OCI-LY7 (cell line): ENCODE results near the gene SSU72.

ENCODE experiments used
- EZH2phosphoT487 ChIP-seq: fragments of 200-600 bp; sonication (generic); IDR thresholded peaks from 2 replicates; pipeline ENCODE4 v1.6.1; 2018; ENCODE audit warnings: low read depth, borderline replicate concordance, mild to moderate bottlenecking, mixed run types, antibody characterized with exemption, low read length, moderate library complexity, mixed read lengths
- TF ChIP-seq, protein P1 (sequence below): fragments of 200-600 bp; sonication (generic); conservative IDR thresholded peaks from 2 replicates; pipeline ENCODE4 v1.5.1; 2014; ENCODE audit warnings: mild to moderate bottlenecking, antibody characterized with exemption, low read length, moderate library complexity, mixed read lengths

DNA sequence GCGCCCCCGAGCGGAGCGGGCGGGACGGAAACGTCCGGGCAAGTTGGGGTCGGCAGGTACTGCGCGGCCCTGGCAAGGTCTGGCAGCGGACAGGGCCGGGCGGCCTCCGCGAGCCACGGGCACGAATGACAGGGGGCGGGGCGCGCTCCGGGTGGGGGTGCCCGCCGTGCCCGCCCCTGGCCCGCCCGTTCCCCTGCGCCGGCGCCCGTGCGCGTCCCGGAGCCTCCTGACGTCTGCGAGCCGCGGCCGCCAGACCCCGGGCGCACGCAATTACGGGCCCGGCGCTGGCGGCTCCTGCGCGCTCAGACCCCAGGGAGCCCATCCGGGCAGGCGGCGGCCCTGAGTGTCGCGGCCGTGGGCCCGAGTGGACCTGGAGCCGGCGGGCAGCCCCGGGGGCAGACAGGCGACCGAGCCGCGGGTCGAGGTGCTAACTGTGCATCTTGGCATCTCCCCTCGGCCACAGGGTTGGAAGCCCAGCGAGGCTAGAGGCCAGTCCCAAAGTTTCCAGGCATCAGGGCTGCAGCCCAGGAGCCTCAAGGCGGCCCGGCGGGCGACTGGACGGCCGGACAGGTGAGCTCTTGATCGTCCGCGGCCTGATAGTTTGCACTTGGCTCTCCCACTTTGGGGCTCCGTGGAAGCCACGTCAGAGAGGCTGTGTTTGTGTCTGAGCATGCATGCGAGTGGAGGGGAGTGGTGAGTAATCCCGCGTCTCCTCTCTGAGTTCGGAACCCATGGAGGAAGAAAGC lies 41.6 kb upstream of the SSU72 start:
- TF ChIP-seq, protein P1, sequence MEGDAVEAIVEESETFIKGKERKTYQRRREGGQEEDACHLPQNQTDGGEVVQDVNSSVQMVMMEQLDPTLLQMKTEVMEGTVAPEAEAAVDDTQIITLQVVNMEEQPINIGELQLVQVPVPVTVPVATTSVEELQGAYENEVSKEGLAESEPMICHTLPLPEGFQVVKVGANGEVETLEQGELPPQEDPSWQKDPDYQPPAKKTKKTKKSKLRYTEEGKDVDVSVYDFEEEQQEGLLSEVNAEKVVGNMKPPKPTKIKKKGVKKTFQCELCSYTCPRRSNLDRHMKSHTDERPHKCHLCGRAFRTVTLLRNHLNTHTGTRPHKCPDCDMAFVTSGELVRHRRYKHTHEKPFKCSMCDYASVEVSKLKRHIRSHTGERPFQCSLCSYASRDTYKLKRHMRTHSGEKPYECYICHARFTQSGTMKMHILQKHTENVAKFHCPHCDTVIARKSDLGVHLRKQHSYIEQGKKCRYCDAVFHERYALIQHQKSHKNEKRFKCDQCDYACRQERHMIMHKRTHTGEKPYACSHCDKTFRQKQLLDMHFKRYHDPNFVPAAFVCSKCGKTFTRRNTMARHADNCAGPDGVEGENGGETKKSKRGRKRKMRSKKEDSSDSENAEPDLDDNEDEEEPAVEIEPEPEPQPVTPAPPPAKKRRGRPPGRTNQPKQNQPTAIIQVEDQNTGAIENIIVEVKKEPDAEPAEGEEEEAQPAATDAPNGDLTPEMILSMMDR, result no peak
- TF ChIP-seq EZH2phosphoT487, result no peak
